ENCODE measurements around the gene BST2.

BST2 gene

DNA sequence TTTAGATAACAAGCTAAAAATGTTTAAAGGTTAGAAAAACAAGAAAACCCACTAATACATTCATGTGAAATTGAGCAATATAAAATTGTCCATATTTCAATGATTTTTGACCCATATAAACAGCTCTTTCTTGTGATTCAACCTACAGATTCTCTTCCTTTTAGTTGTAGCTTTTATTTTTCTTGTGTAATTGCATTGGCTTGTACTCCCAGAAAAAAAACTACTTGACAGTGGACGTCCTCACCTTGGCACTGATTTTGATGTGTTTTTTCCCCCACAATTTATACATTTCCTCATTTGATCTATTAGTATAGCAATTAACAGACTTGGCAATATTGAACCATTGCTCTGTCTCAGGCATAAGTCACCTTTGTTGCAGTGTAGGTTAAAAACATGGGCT is 16.1 kb downstream of the BST2 start:
- no peaks in the 10 kb centered on the region for H3K9me3 ChIP-seq (ENCODE audit: control insufficient read depth, insufficient read depth, low read depth, low read length)
- TF ChIP-seq SETDB1 (IDR thresholded peaks at IDR 0.05; ENCODE audit: insufficient read length, low read length) (peak; percentile 78), ZFHX2 (tag by site-specific recombination; conservative IDR thresholded peaks at IDR 0.05) (no peak)
- ChIA-PET CTCF (interaction anchor here (0.6 to 3.6 kb wide), 13 partner anchors 9 to 378 kb away, joined by 3 to 15 read pairs (median 6); no protein-coding TSS in a partner anchor), POLR2A (no interaction called here)
- H3K4me1 ChIP-seq (ENCODE audit: control insufficient read depth, insufficient read depth, low read length): peaks cover 3% of the 10 kb centered on the region; the same call in 1 of the 2 replicates
- no peak overlapping the region for H3K4me3 ChIP-seq (ENCODE audit: low read depth, low read length)
- H3K36me3 ChIP-seq (ENCODE audit: control insufficient read depth in 2 of 2, insufficient read depth in 1 of 2, low read length in 2 of 2): no peaks in the 10 kb centered on the region
- H3K27ac ChIP-seq (ENCODE audit: extremely low read depth, low read depth, low read length): no peak overlapping the region

DNA sequence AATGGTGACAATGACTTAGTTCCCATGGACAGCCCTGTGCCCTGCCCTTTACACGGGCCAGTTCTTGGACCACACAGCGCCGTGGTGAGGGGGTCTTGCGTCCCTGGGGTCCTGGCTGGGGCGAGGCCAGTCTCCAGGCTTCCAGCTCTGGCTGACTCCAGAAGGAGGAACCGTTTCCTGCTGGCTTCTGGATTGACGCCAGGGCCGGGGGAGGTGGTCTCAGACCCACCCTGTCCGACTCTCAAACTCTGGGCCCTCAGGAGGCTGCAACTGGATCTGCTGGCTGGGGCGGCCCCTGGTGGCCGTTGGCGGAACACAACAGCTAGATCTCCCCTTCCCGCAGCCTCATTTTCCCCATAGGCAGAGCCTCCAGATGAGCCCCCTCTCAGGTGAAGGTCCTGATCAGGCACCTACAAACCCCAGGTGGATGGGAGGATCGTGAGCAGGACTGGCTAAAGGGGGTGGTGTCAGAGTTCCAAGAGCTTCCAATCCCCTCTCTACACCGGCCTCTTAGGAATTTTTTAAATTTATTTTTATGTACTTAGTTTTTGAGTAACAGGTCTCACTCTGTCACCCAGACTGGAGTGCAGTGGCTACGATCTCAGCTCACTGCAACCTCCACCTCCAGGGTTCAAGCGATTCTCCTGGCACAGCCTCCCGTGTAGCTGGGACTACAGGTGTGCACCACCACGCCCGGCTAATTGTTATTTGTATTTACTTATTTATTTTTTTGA is 19.4 kb downstream of the BST2 start:
- CTCF ChIA-PET: interaction anchor here (0.6 to 2.3 kb wide), 36 partner anchors 8 to 685 kb away, joined by 3 to 17 read pairs (median 4); partner anchors contain the start of gene MRPL34
- H3K4me1 ChIP-seq (ENCODE audit: control insufficient read depth, insufficient read depth, low read length): no peaks in the 10 kb centered on the region
- no peaks in the 10 kb centered on the region for H3K9me3 ChIP-seq (ENCODE audit: control insufficient read depth, insufficient read depth, low read depth, low read length)
- H3K36me3 ChIP-seq (ENCODE audit: control insufficient read depth in 2 of 2, insufficient read depth in 1 of 2, low read length in 2 of 2): no peaks in the 10 kb centered on the region
- TF ChIP-seq KLF1 (tag by site-specific recombination; IDR thresholded peaks at IDR 0.05): 0 out of 2 replicates have a peak, but pooled peaks have one; percentile 52
- no peak for TF ChIP-seq ZNF76 (tag by site-specific recombination; IDR thresholded peaks at IDR 0.05; ENCODE audit: borderline replicate concordance, low read depth)
- TF ChIP-seq, protein P1, sequence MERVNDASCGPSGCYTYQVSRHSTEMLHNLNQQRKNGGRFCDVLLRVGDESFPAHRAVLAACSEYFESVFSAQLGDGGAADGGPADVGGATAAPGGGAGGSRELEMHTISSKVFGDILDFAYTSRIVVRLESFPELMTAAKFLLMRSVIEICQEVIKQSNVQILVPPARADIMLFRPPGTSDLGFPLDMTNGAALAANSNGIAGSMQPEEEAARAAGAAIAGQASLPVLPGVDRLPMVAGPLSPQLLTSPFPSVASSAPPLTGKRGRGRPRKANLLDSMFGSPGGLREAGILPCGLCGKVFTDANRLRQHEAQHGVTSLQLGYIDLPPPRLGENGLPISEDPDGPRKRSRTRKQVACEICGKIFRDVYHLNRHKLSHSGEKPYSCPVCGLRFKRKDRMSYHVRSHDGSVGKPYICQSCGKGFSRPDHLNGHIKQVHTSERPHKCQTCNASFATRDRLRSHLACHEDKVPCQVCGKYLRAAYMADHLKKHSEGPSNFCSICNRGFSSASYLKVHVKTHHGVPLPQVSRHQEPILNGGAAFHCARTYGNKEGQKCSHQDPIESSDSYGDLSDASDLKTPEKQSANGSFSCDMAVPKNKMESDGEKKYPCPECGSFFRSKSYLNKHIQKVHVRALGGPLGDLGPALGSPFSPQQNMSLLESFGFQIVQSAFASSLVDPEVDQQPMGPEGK (tag by site-specific recombination; IDR thresholded peaks at IDR 0.05): 0 out of 2 replicates have a peak, but pooled peaks have one; percentile 20
- TF ChIP-seq KLF8 (tag by site-specific recombination; IDR thresholded peaks at IDR 0.05): 0 out of 2 replicates have a peak, but pooled peaks have one; percentile 31
- TF ChIP-seq ZNF10 (tag by site-specific recombination; IDR thresholded peaks at IDR 0.05): 0 out of 2 replicates have a peak, but pooled peaks have one; percentile 10
- peak; percentile 66 for TF ChIP-seq ZNF654 (tag by site-specific recombination; IDR thresholded peaks at IDR 0.05; ENCODE audit: low read depth)
- peak; percentile 18; the same call in 1 of the 2 replicates for TF ChIP-seq SCRT1 (tag by site-specific recombination; IDR thresholded peaks at IDR 0.05; ENCODE audit: borderline replicate concordance)
- TF ChIP-seq ZNF416 (tag by site-specific recombination; IDR thresholded peaks at IDR 0.05): no peak
- TF ChIP-seq ZNF776 (tag by site-specific recombination; IDR thresholded peaks at IDR 0.05; ENCODE audit: borderline replicate concordance): no peak
- TF ChIP-seq, protein P2, sequence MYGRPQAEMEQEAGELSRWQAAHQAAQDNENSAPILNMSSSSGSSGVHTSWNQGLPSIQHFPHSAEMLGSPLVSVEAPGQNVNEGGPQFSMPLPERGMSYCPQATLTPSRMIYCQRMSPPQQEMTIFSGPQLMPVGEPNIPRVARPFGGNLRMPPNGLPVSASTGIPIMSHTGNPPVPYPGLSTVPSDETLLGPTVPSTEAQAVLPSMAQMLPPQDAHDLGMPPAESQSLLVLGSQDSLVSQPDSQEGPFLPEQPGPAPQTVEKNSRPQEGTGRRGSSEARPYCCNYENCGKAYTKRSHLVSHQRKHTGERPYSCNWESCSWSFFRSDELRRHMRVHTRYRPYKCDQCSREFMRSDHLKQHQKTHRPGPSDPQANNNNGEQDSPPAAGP (tag by site-specific recombination; IDR thresholded peaks at IDR 0.05): peak; percentile 28; the same call in 1 of the 2 replicates
- TF ChIP-seq, protein P3, sequence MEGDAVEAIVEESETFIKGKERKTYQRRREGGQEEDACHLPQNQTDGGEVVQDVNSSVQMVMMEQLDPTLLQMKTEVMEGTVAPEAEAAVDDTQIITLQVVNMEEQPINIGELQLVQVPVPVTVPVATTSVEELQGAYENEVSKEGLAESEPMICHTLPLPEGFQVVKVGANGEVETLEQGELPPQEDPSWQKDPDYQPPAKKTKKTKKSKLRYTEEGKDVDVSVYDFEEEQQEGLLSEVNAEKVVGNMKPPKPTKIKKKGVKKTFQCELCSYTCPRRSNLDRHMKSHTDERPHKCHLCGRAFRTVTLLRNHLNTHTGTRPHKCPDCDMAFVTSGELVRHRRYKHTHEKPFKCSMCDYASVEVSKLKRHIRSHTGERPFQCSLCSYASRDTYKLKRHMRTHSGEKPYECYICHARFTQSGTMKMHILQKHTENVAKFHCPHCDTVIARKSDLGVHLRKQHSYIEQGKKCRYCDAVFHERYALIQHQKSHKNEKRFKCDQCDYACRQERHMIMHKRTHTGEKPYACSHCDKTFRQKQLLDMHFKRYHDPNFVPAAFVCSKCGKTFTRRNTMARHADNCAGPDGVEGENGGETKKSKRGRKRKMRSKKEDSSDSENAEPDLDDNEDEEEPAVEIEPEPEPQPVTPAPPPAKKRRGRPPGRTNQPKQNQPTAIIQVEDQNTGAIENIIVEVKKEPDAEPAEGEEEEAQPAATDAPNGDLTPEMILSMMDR (tag by site-specific recombination; IDR thresholded peaks at IDR 0.05): peak; percentile 81
- TF ChIP-seq ZSCAN30 (tag by site-specific recombination; IDR thresholded peaks at IDR 0.05): 0 out of 2 replicates have a peak, but pooled peaks have one; percentile 31
- H3K27ac ChIP-seq (ENCODE audit: extremely low read depth, low read depth, low read length): no peak overlapping the region
- POLR2A ChIA-PET: interaction anchor here (0.5 to 0.6 kb wide), 2 partner anchors 26 to 473 kb away, joined by 4 to 5 read pairs; no protein-coding TSS in a partner anchor
- no peak overlapping the region for H3K4me3 ChIP-seq (ENCODE audit: low read depth, low read length)

All from HEK293 (cell line).